GM21390 (cell line): ENCODE data around the gene TCTN3.
"Not testable (repeated sequence)": the region's sequence is repeated elsewhere in the genome, so short reads cannot be mapped to it uniquely, and the experiment has no call there.

Source experiments
- ATAC-seq: cut with Tn5 transposase; IDR thresholded peaks from one replicate; pipeline ENCODE4 v1.9.1; 2021; ENCODE audit not compliant: unreplicated experiment

Gene TCTN3

GRCh38 chr10:95635319-95635733 lies 58.4 kb downstream of the TCTN3 start:
- ATAC-seq = no peak

GRCh38 chr10:95628786-95629185 lies 64.9 kb downstream of the TCTN3 start:
- no peak for ATAC-seq

- ATAC-seq = no peak
These were observed 67.2 kb downstream of the TCTN3 start for GRCh38 chr10:95626500-95626899.

GRCh38 chr10:95620415-95620814 lies 73.3 kb downstream of the TCTN3 start:
- ATAC-seq = not testable (repeated sequence)

GRCh38 chr10:95618101-95618500 lies 75.6 kb downstream of the TCTN3 start:
- no peak for ATAC-seq

- no peak for ATAC-seq
These were observed 77.3 kb downstream of the TCTN3 start for GRCh38 chr10:95616446-95616845.
